ENCODE data around the gene TLX2.
A peak's percentile ranks its signal among the peaks of the same experiment; 100 is the strongest.

The TLX2 gene

GRCh38 chr2:74535440-74535965 lies 21.3 kb downstream of the TLX2 start:
- no peak for TF ChIP-seq CTCF (IDR thresholded peaks at IDR 0.05; ENCODE audit: poor library complexity, severe bottlenecking)
- Histone ChIP-seq H3K27ac (ENCODE audit: poor library complexity, severe bottlenecking) (no peak overlapping the region), H3K9me3 (ENCODE audit: severe bottlenecking) (no peaks in the 10 kb centered on the region), H3K4me3 (ENCODE audit: severe bottlenecking) (no peak overlapping the region), H3K4me1 (ENCODE audit: insufficient read depth, poor library complexity, severe bottlenecking) (peaks cover 7% of the 10 kb centered on the region), H3K36me3 (ENCODE audit: low read depth) (peaks cover 11% of the 10 kb centered on the region; the same call in 1 of the 2 replicates), H3K27me3 (ENCODE audit: insufficient read depth, poor library complexity, severe bottlenecking) (no peaks in the 10 kb centered on the region)
- no peak for DNase-seq (ENCODE audit: low spot score)
- no peak for ATAC-seq (ENCODE audit: low read depth)

- TF ChIP-seq CTCF (IDR thresholded peaks at IDR 0.05; ENCODE audit: poor library complexity, severe bottlenecking) = no peak
- no peaks in the 10 kb centered on the region for H3K9me3 ChIP-seq (ENCODE audit: severe bottlenecking)
- H3K27ac ChIP-seq (ENCODE audit: poor library complexity, severe bottlenecking) = no peak overlapping the region
- peaks cover 11% of the 10 kb centered on the region; the same call in 1 of the 2 replicates for H3K36me3 ChIP-seq (ENCODE audit: low read depth)
- peaks cover 7% of the 10 kb centered on the region for H3K4me1 ChIP-seq (ENCODE audit: insufficient read depth, poor library complexity, severe bottlenecking)
- H3K4me3 ChIP-seq (ENCODE audit: severe bottlenecking) = no peak overlapping the region
- DNase-seq (ENCODE audit: low spot score) (no peak), ATAC-seq (ENCODE audit: low read depth) (no peak)
- H3K27me3 ChIP-seq (ENCODE audit: insufficient read depth, poor library complexity, severe bottlenecking) = no peaks in the 10 kb centered on the region
Measured at GRCh38 chr2:74536166-74536950, 22.1 kb downstream of the TLX2 start.

- Histone ChIP-seq H3K4me1 (ENCODE audit: insufficient read depth, poor library complexity, severe bottlenecking) (peaks cover 7% of the 10 kb centered on the region), H3K4me3 (ENCODE audit: severe bottlenecking) (no peak overlapping the region), H3K27ac (ENCODE audit: poor library complexity, severe bottlenecking) (no peak overlapping the region), H3K9me3 (ENCODE audit: severe bottlenecking) (no peaks in the 10 kb centered on the region), H3K27me3 (ENCODE audit: insufficient read depth, poor library complexity, severe bottlenecking) (no peaks in the 10 kb centered on the region), H3K36me3 (ENCODE audit: low read depth) (peaks cover 8% of the 10 kb centered on the region; the same call in 1 of the 2 replicates)
- ATAC-seq (ENCODE audit: low read depth) = peak; percentile 53
- no peak for DNase-seq (ENCODE audit: low spot score)
- no peak for TF ChIP-seq CTCF (IDR thresholded peaks at IDR 0.05; ENCODE audit: poor library complexity, severe bottlenecking)
Measured at GRCh38 chr2:74537140-74537539, 22.9 kb downstream of the TLX2 start.

- DNase-seq (ENCODE audit: low spot score) = no peak
- Histone ChIP-seq H3K4me1 (ENCODE audit: insufficient read depth, poor library complexity, severe bottlenecking) (peaks cover 7% of the 10 kb centered on the region), H3K27me3 (ENCODE audit: insufficient read depth, poor library complexity, severe bottlenecking) (no peaks in the 10 kb centered on the region), H3K27ac (ENCODE audit: poor library complexity, severe bottlenecking) (no peak overlapping the region), H3K9me3 (ENCODE audit: severe bottlenecking) (no peaks in the 10 kb centered on the region), H3K4me3 (ENCODE audit: severe bottlenecking) (no peak overlapping the region), H3K36me3 (ENCODE audit: low read depth) (no peaks in the 10 kb centered on the region)
- TF ChIP-seq CTCF (IDR thresholded peaks at IDR 0.05; ENCODE audit: poor library complexity, severe bottlenecking) = no peak
- ATAC-seq (ENCODE audit: low read depth) = no peak
Measured at GRCh38 chr2:74538881-74539339, 24.7 kb downstream of the TLX2 start.

GRCh38 chr2:74540291-74540690 lies 26.0 kb downstream of the TLX2 start:
- DNase-seq (ENCODE audit: low spot score) = no peak
- Histone ChIP-seq H3K4me3 (ENCODE audit: severe bottlenecking) (no peak overlapping the region), H3K27me3 (ENCODE audit: insufficient read depth, poor library complexity, severe bottlenecking) (no peaks in the 10 kb centered on the region), H3K36me3 (ENCODE audit: low read depth) (no peaks in the 10 kb centered on the region), H3K27ac (ENCODE audit: poor library complexity, severe bottlenecking) (no peak overlapping the region), H3K4me1 (ENCODE audit: insufficient read depth, poor library complexity, severe bottlenecking) (peaks cover 7% of the 10 kb centered on the region), H3K9me3 (ENCODE audit: severe bottlenecking) (no peaks in the 10 kb centered on the region)
- no peak for TF ChIP-seq CTCF (IDR thresholded peaks at IDR 0.05; ENCODE audit: poor library complexity, severe bottlenecking)
- no peak for ATAC-seq (ENCODE audit: low read depth)
